Liver (tissue), 9 donors: ENCODE data around the gene OSBPL5. TPM values are rescaled to one million over a fixed set of nuclear protein-coding genes. Genes with fewer than 3 reads are reported as not detected.

Source experiments
- DNase-seq: peaks from one replicate; pipeline ENCODE4 v3.0.0-alpha.2; 2017; ENCODE audit warnings: low spot score
- H3K27ac ChIP-seq, 2 donors: one replicate each; pipeline ENCODE4 v1.7.0; 2013; ENCODE audit warnings: inconsistent platforms in 2 of 2, low read length in 2 of 2, control low read depth in 1 of 2, low read depth in 1 of 2, mild to moderate bottlenecking in 1 of 2
- H3K27me3 ChIP-seq, 4 donors: one replicate each; pipeline versions ENCODE4 v1.6.1 to v1.7.0; 2013; ENCODE audit warnings: low read length in 3 of 4, inconsistent platforms in 1 of 4, mild to moderate bottlenecking in 1 of 4, moderate library complexity in 1 of 4; ENCODE audit not compliant: control insufficient read depth in 4 of 4, insufficient read depth in 4 of 4
- H3K36me3 ChIP-seq, 4 donors: one replicate each; pipeline versions ENCODE4 v1.6.1 to v1.7.0; 2013; ENCODE audit warnings: low read length in 3 of 4, mild to moderate bottlenecking in 3 of 4, low read depth in 1 of 4, moderate library complexity in 1 of 4; ENCODE audit not compliant: control insufficient read depth in 4 of 4, insufficient read depth in 3 of 4
- H3K4me1 ChIP-seq, 4 donors: one replicate each; pipeline versions ENCODE4 v1.6.1 to v1.7.0; 2013; ENCODE audit warnings: low read length in 3 of 4, mild to moderate bottlenecking in 3 of 4, moderate library complexity in 1 of 4; ENCODE audit not compliant: control insufficient read depth in 4 of 4, insufficient read depth in 4 of 4
- H3K4me3 ChIP-seq, 3 donors: one replicate each; pipeline versions ENCODE4 v1.6.1 to v1.7.0; 2013; ENCODE audit warnings: low read length in 3 of 3, control low read depth in 1 of 3, low read depth in 1 of 3, mild to moderate bottlenecking in 1 of 3
- H3K9ac ChIP-seq, 2 donors: one replicate each; pipeline ENCODE4 v1.7.0; 2013; ENCODE audit warnings: low read length in 2 of 2, mild to moderate bottlenecking in 2 of 2, moderate library complexity in 2 of 2, control low read depth in 1 of 2, low read depth in 1 of 2
- H3K9me3 ChIP-seq, 4 donors: one replicate each; pipeline versions ENCODE4 v1.6.1 to v1.7.0; 2013; ENCODE audit warnings: low read length in 3 of 4; ENCODE audit not compliant: control insufficient read depth in 4 of 4
- CTCF ChIP-seq: fragments of 150-350 bp; IDR thresholded peaks from 2 replicates; pipeline ENCODE4 v1.5.1; 2017; ENCODE audit warnings: improper control_type of control experiment, low read depth, low read length; ENCODE audit not compliant: missing input control
- EGR1 ChIP-seq, 2 donors: IDR thresholded peaks; 2 replicates each; pipeline ENCODE4 v1.6.1; 2016 to 2018; ENCODE audit warnings: antibody characterized with exemption in 2 of 2, low read depth in 2 of 2
- FOXA1 ChIP-seq: IDR thresholded peaks from 2 replicates; pipeline ENCODE4 v1.6.1; 2016; ENCODE audit warnings: antibody characterized with exemption
- FOXA2 ChIP-seq: IDR thresholded peaks from 2 replicates; pipeline ENCODE4 v1.6.1; 2016; ENCODE audit warnings: antibody characterized with exemption
- GABPA ChIP-seq, 2 donors: IDR thresholded peaks in 1 of 2; conservative IDR thresholded peaks in 1 of 2; 2 replicates each; pipeline ENCODE4 v1.6.1; 2016; ENCODE audit warnings: antibody characterized with exemption in 2 of 2, mild to moderate bottlenecking in 1 of 2, moderate library complexity in 1 of 2
- HNF4A ChIP-seq, 2 donors: conservative IDR thresholded peaks; 2 replicates each; pipeline ENCODE4 v1.6.1; 2016; ENCODE audit warnings: antibody characterized with exemption in 2 of 2, mild to moderate bottlenecking in 2 of 2
- HNF4G ChIP-seq: IDR thresholded peaks from 2 replicates; pipeline ENCODE4 v1.6.1; 2016; ENCODE audit warnings: antibody characterized with exemption
- JUND ChIP-seq, 2 donors: IDR thresholded peaks; 2 replicates each; pipeline ENCODE4 v1.6.1; 2016; ENCODE audit warnings: antibody characterized with exemption in 2 of 2
- MAX ChIP-seq: IDR thresholded peaks from 2 replicates; pipeline ENCODE4 v1.6.1; 2016; ENCODE audit warnings: antibody characterized with exemption
- NR2F2 ChIP-seq: IDR thresholded peaks from 2 replicates; pipeline ENCODE4 v1.6.1; 2016; ENCODE audit warnings: antibody characterized with exemption
- RAD21 ChIP-seq, 2 donors: IDR thresholded peaks; 2 replicates each; pipeline ENCODE4 v1.6.1; 2016; ENCODE audit warnings: antibody characterized with exemption in 2 of 2, mild to moderate bottlenecking in 2 of 2
- REST ChIP-seq: IDR thresholded peaks from 2 replicates; pipeline ENCODE4 v1.6.1; 2016; ENCODE audit warnings: antibody characterized with exemption, mild to moderate bottlenecking
- RXRA ChIP-seq, 2 donors: IDR thresholded peaks; 2 replicates each; pipeline ENCODE4 v1.6.1; 2017 to 2018; ENCODE audit warnings: antibody characterized with exemption in 2 of 2, mild to moderate bottlenecking in 1 of 2
- SP1 ChIP-seq: IDR thresholded peaks from 2 replicates; pipeline ENCODE4 v1.6.1; 2018; ENCODE audit warnings: antibody characterized with exemption, mild to moderate bottlenecking
- TAF1 ChIP-seq: conservative IDR thresholded peaks from 2 replicates; pipeline ENCODE4 v1.6.1; 2016; ENCODE audit warnings: antibody characterized with exemption, mild to moderate bottlenecking
- YY1 ChIP-seq: IDR thresholded peaks from 2 replicates; pipeline ENCODE4 v1.6.1; 2016; ENCODE audit warnings: antibody characterized with exemption, mild to moderate bottlenecking
- ZBTB33 ChIP-seq: IDR thresholded peaks from 2 replicates; pipeline ENCODE4 v1.6.1; 2016; ENCODE audit warnings: antibody characterized with exemption
- WGBS: extraction: QIAGEN DNeasy Blood & Tissue Kit; methylation state at CpG from one replicate; pipeline ENCODE4 v1.1.7; 2013; 5-methylcytosine and 5-hydroxymethylcytosine counted together
- polyA plus RNA-seq, 2 donors: library from polyadenylated mRNA; stranded (reverse) in 1 of 2; unstranded in 1 of 2; fragments of 200-250 nt in 1 of 2; fragments of >200 nt in 1 of 2; fragmentation: Nextera tagmentation in 1 of 2; extraction: Ambion mirVana in 1 of 2; gene quantifications; one replicate each; pipeline versions ENCODE4 v1.2.1 to v1.2.3, GENCODE V29; 2013 to 2015
- total RNA-seq, 2 donors: library from RNA; depleted of rRNA; stranded (reverse); fragments of >200 nt; gene quantifications; one replicate each; pipeline ENCODE4 v1.2.3, GENCODE V29; 2014
- TF ChIP-seq, protein P1 (sequence below): IDR thresholded peaks from 2 replicates; pipeline ENCODE4 v1.6.1; 2016; ENCODE audit warnings: antibody characterized with exemption
- donor health status: healthy.
- donor health status: healthy.
- donor health status: healthy.
- donor health status: healthy.
- donor health status: healthy.

Gene OSBPL5
- total and polyA plus RNA-seq, 4 donors, result 0.74 to 6.2 (median 3.9) TPM

- no peak for TF ChIP-seq FOXA2
- TF ChIP-seq JUND (IDR thresholded peaks at IDR 0.05), result no peak
- TF ChIP-seq HNF4A (conservative IDR thresholded peaks at IDR 0.05), result no peak
- no peak for TF ChIP-seq CTCF
- TF ChIP-seq TAF1, result no peak
- TF ChIP-seq GABPA (IDR thresholded peaks at IDR 0.05 in 1 of 2, conservative IDR thresholded peaks at IDR 0.05 in 1 of 2), result no peak
- no peak for TF ChIP-seq FOXA1
- TF ChIP-seq REST, result no peak
- TF ChIP-seq, protein P1, sequence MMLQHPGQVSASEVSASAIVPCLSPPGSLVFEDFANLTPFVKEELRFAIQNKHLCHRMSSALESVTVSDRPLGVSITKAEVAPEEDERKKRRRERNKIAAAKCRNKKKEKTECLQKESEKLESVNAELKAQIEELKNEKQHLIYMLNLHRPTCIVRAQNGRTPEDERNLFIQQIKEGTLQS, result no peak
- TF ChIP-seq YY1, result no peak
- TF ChIP-seq HNF4G, result no peak
- no peak for TF ChIP-seq SP1
- TF ChIP-seq ZBTB33, result no peak
- TF ChIP-seq RAD21 (IDR thresholded peaks at IDR 0.05), result no peak
- Histone ChIP-seq H3K9me3 (no peaks in the 10 kb centered on the region), H3K27me3 (no peaks in the 10 kb centered on the region), H3K4me1 (peaks cover 0 to 5% (median 0%) of the 10 kb centered on the region in 4 donors), H3K4me3 (no peak overlapping the region), H3K36me3 (no peaks in the 10 kb centered on the region), H3K27ac (no peak overlapping the region), H3K9ac (no peak overlapping the region)
- DNase-seq, result no peak
- 76% methylated on average over 8 of the region's 8 CpGs for WGBS
Observed at GRCh38 chr11:3139086-3139440, 26.0 kb downstream of the OSBPL5 start.

GRCh38 chr11:3138178-3139085 lies 26.7 kb downstream of the OSBPL5 start:
- no peak for TF ChIP-seq EGR1 (IDR thresholded peaks at IDR 0.05; ENCODE audit: low read depth in 2 of 2)
- TF ChIP-seq RXRA (IDR thresholded peaks at IDR 0.05), result no peak
- TF ChIP-seq YY1, result no peak
- no peak for TF ChIP-seq TAF1
- TF ChIP-seq MAX, result no peak
- TF ChIP-seq NR2F2, result no peak
- TF ChIP-seq FOXA1, result no peak
- no peak for TF ChIP-seq HNF4G
- no peak for TF ChIP-seq CTCF
- TF ChIP-seq, protein P1, result no peak
- TF ChIP-seq GABPA (IDR thresholded peaks at IDR 0.05 in 1 of 2, conservative IDR thresholded peaks at IDR 0.05 in 1 of 2), result no peak
- no peak for TF ChIP-seq HNF4A (conservative IDR thresholded peaks at IDR 0.05)
- TF ChIP-seq JUND (IDR thresholded peaks at IDR 0.05), result no peak
- no peak for TF ChIP-seq RAD21 (IDR thresholded peaks at IDR 0.05)
- H3K9ac ChIP-seq, result no peak overlapping the region
- no peaks in the 10 kb centered on the region for H3K27me3 ChIP-seq
- H3K27ac ChIP-seq, result no peak overlapping the region
- no peaks in the 10 kb centered on the region for H3K36me3 ChIP-seq
- H3K9me3 ChIP-seq, result no peaks in the 10 kb centered on the region
- 87% methylated on average over 28 of the region's 28 CpGs for WGBS
- DNase-seq, result no peak
- peaks cover 0 to 5% (median 0%) of the 10 kb centered on the region in 4 donors for H3K4me1 ChIP-seq
- H3K4me3 ChIP-seq, result no peak overlapping the region
